Uterus (tissue), 2 donors: ENCODE measurements around the gene SLC22A15.

Experiments used
- POLR2A ChIP-seq, 2 donors: fragments of 450-650 bp; IDR thresholded peaks; one replicate each; pipeline ENCODE4 v1.6.1; 2016; ENCODE audit warnings: antibody characterized with exemption in 2 of 2, mild to moderate bottlenecking in 1 of 2, moderate library complexity in 1 of 2
- TF ChIP-seq, protein P1 (sequence below), 4 experiments: fragments of 200-600 bp in 2 of 4; fragments of 450-650 bp in 2 of 4; sonication (generic) in 2 of 4; IDR thresholded peaks; one replicate each; pipeline ENCODE4 v1.5.1; 2016 to 2019; ENCODE audit warnings: antibody characterized with exemption in 4 of 4, mild to moderate bottlenecking in 2 of 4, moderate library complexity in 1 of 4

DNA sequence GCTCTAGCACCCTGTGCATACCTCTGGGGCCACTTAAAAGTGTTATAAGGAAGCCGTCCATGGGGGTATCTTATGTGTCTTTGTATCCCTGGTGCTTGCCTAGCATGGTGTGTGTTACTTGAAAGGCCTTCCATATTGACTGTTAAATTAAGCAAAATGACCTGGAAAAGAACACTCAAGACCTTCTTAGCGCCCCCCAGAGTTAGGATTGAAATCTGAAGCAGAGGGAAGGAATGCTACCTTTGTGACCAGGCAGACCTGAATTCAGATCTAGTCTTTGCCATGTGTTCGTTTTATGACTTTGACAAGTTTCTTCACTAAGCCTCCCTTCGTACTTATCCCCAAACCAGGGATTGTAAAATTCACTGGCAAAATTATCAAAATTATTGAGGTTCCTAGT is 59.9 kb downstream of the SLC22A15 start:
- TF ChIP-seq, protein P1, sequence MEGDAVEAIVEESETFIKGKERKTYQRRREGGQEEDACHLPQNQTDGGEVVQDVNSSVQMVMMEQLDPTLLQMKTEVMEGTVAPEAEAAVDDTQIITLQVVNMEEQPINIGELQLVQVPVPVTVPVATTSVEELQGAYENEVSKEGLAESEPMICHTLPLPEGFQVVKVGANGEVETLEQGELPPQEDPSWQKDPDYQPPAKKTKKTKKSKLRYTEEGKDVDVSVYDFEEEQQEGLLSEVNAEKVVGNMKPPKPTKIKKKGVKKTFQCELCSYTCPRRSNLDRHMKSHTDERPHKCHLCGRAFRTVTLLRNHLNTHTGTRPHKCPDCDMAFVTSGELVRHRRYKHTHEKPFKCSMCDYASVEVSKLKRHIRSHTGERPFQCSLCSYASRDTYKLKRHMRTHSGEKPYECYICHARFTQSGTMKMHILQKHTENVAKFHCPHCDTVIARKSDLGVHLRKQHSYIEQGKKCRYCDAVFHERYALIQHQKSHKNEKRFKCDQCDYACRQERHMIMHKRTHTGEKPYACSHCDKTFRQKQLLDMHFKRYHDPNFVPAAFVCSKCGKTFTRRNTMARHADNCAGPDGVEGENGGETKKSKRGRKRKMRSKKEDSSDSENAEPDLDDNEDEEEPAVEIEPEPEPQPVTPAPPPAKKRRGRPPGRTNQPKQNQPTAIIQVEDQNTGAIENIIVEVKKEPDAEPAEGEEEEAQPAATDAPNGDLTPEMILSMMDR (IDR thresholded peaks at IDR 0.05), result no peak
- TF ChIP-seq POLR2A (IDR thresholded peaks at IDR 0.05), result no peak
